ENCODE measurements around the gene STK11IP.

GRCh38 chr2:219620546-219620945 is 22.9 kb downstream of the STK11IP start:
- no peak for TF ChIP-seq CTCF (IDR thresholded peaks at IDR 0.05; ENCODE audit: poor library complexity, severe bottlenecking)
- no peak for TF ChIP-seq EZH2 (IDR thresholded peaks at IDR 0.05; ENCODE audit: borderline replicate concordance, insufficient read depth, low read length, poor library complexity, severe bottlenecking)
